HCT116 (cell line): Measurements from ENCODE around the gene CNMD.

Experiments used
- CTCF ChIP-seq, 3 experiments: fragments of 200-600 bp in 1 of 3; sonication (generic) in 1 of 3; IDR thresholded peaks in 2 of 3; conservative IDR thresholded peaks in 1 of 3; 2 replicates each; pipeline ENCODE4 v1.5.1; 2012 to 2017; ENCODE audit warnings: low read depth in 2 of 3, low read length in 2 of 3, antibody characterized with exemption in 1 of 3, borderline replicate concordance in 1 of 3, control low read depth in 1 of 3, mild to moderate bottlenecking in 1 of 3, mixed read lengths in 1 of 3, mixed run types in 1 of 3, moderate library complexity in 1 of 3; ENCODE audit not compliant: insufficient read depth in 1 of 3
- POLR2A ChIP-seq: IDR thresholded peaks from 2 replicates; pipeline ENCODE4 v1.7.0; 2011; ENCODE audit warnings: borderline replicate concordance; ENCODE audit not compliant: insufficient read depth, insufficient read length; ENCODE audit errors: extremely low read depth
- POLR2AphosphoS5 ChIP-seq: IDR thresholded peaks from 2 replicates; pipeline ENCODE4 v1.6.1; 2011; ENCODE audit warnings: mild to moderate bottlenecking, low read depth, low read length, moderate library complexity
- SP1 ChIP-seq: IDR thresholded peaks from 2 replicates; pipeline ENCODE4 v1.6.1; 2012; ENCODE audit warnings: low read depth

- TF ChIP-seq POLR2A (no peak), POLR2AphosphoS5 (no peak), CTCF (IDR thresholded peaks at IDR 0.05 in 2 of 3, conservative IDR thresholded peaks at IDR 0.05 in 1 of 3; ENCODE audit: borderline replicate concordance in 1 of 3, insufficient read depth in 1 of 3, low read depth in 2 of 3, low read length in 2 of 3) (no peak), SP1 (no peak)
Observed at GRCh38 chr13:52737451-52737850, 2.2 kb downstream of the CNMD start.
